ENCODE results near the gene PUM2. TPM values are rescaled to one million over a fixed set of nuclear protein-coding genes. Genes with fewer than 3 reads are reported as not detected.

The PUM2 gene
- total and polyA plus RNA-seq, 2 of the 8 experiments (the other 6 are each of a cell fraction or from before 2014, with no cell fraction given) = 46.6 to 114 TPM

- peak; percentile 40 for TF ChIP-seq RNF2 (IDR thresholded peaks at IDR 0.05; ENCODE audit: borderline replicate concordance, low read depth, low read length, missing control alignments, poor library complexity, severe bottlenecking)
Observed at GRCh38 chr2:20350753-20351554, at the start of gene PUM2 (continued).

Measured in H1 (cell line).